Karpas-422 (cell line): ENCODE data around the gene OR52H1. TPM values are rescaled to one million over a fixed set of nuclear protein-coding genes. Genes with fewer than 3 reads are reported as not detected.
"Not testable (repeated sequence)": the region's sequence is repeated elsewhere in the genome, so short reads cannot be mapped to it uniquely, and the experiment has no call there.

Experiments
- DNase-seq: peaks from one replicate; pipeline ENCODE4 v3.0.0-alpha.2; 2015
- H2AFZ ChIP-seq: fragments of 200-600 bp; sonication (generic); 2 replicates; pipeline ENCODE4 v1.6.1; 2014; ENCODE audit warnings: antibody characterized with exemption, low read length, mixed read lengths
- H3K27ac ChIP-seq: fragments of 200-600 bp; sonication (generic); 2 replicates; pipeline ENCODE4 v1.5.1; 2014; ENCODE audit warnings: mild to moderate bottlenecking, low read length, moderate library complexity
- H3K27me3 ChIP-seq: fragments of 200-600 bp; sonication (generic); 2 replicates; pipeline ENCODE4 v1.6.1; 2014; ENCODE audit warnings: low read length, mixed read lengths
- H3K36me3 ChIP-seq: fragments of 200-600 bp; sonication (generic); 2 replicates; pipeline ENCODE4 v1.6.1; 2014; ENCODE audit warnings: low read length, mixed read lengths; ENCODE audit not compliant: insufficient read depth
- H3K4me1 ChIP-seq: fragments of 200-600 bp; sonication (generic); 2 replicates; pipeline ENCODE4 v1.6.1; 2014; ENCODE audit warnings: mild to moderate bottlenecking, low read length, mixed read lengths
- H3K4me2 ChIP-seq: fragments of 200-600 bp; sonication (generic); 2 replicates; pipeline ENCODE4 v1.6.1; 2014; ENCODE audit warnings: low read length, low read depth, mild to moderate bottlenecking; ENCODE audit not compliant: poor library complexity, severe bottlenecking
- H3K4me3 ChIP-seq: fragments of 200-600 bp; sonication (generic); 2 replicates; pipeline ENCODE4 v1.5.1; 2014; ENCODE audit warnings: mild to moderate bottlenecking, antibody characterized with exemption, low read length, mixed read lengths
- H3K79me2 ChIP-seq: fragments of 200-600 bp; sonication (generic); 2 replicates; pipeline ENCODE4 v1.6.1; 2014; ENCODE audit warnings: mild to moderate bottlenecking, low read length, mixed read lengths
- H3K9ac ChIP-seq: fragments of 200-600 bp; sonication (generic); 2 replicates; pipeline ENCODE4 v1.6.0; 2014; ENCODE audit warnings: low read length
- H3K9me2 ChIP-seq: fragments of 200-600 bp; sonication (generic), shearing (Covaris generic); replicated peaks from 2 replicates; pipeline ENCODE4 v1.6.0; 2014; ENCODE audit warnings: mild to moderate bottlenecking, low read length, moderate library complexity; ENCODE audit not compliant: insufficient read depth
- H3K9me3 ChIP-seq: fragments of 300-700, 200-600 bp; sonication (generic); 2 replicates; pipeline ENCODE4 v1.6.1; 2014; ENCODE audit warnings: low read length, mixed read lengths
- H4K20me1 ChIP-seq: fragments of 200-600 bp; sonication (generic); 2 replicates; pipeline ENCODE4 v1.6.1; 2014; ENCODE audit warnings: mild to moderate bottlenecking, antibody characterized with exemption, low read length, low read depth; ENCODE audit not compliant: insufficient read depth
- total RNA-seq: library from RNA; depleted of rRNA; stranded (reverse); fragments of >200 nt; shearing (Covaris generic); gene quantifications from 2 replicates; pipeline ENCODE4 v1.2.3, GENCODE V29; 2014; ENCODE audit warnings: low replicate concordance; rRNA removed

The OR52H1 gene
- total RNA-seq: 1.2 TPM in 1 of 2 replicates, not detected in the other

- no peak within 1 kb of the TSS for H3K4me2 ChIP-seq
- no peak within 1 kb of the TSS for H3K4me3 ChIP-seq
- no peak within 1 kb of the TSS for H3K27ac ChIP-seq
- H3K4me1 ChIP-seq: no peaks in the 10 kb centered on the region
- no peaks in the 10 kb centered on the region for H3K9me2 ChIP-seq
- H4K20me1 ChIP-seq: no peaks in the 10 kb centered on the region
- H3K9ac ChIP-seq: no peak within 1 kb of the TSS
- H3K27me3 ChIP-seq: no peaks in the 10 kb centered on the region
- no peaks in the 10 kb centered on the region for H3K9me3 ChIP-seq
- no peaks in the 10 kb centered on the region for H3K79me2 ChIP-seq
- H3K36me3 ChIP-seq: no peaks in the 10 kb centered on the region
- no peak within 1 kb of the TSS for H2AFZ ChIP-seq
- no peak for DNase-seq
Observed at GRCh38 chr11:5548440-5548839, at the start of gene OR52H1. Gene OR52H1 (minus strand): TSS chr11:5548540. CDS start chr11:5545505, 3,035 bp downstream.

GRCh38 chr11:5597953-5598352, 49.6 kb upstream of the OR52H1 start:
- H3K9me3 ChIP-seq: no peaks in the 10 kb centered on the region
- DNase-seq: no peak
- H3K4me3 ChIP-seq: no peak overlapping the region
- H2AFZ ChIP-seq: no peak overlapping the region
- H3K27me3 ChIP-seq: no peaks in the 10 kb centered on the region
- no peaks in the 10 kb centered on the region for H3K36me3 ChIP-seq
- H3K9ac ChIP-seq: no peak overlapping the region
- H3K79me2 ChIP-seq: no peaks in the 10 kb centered on the region
- H3K27ac ChIP-seq: no peak overlapping the region
- no peaks in the 10 kb centered on the region for H4K20me1 ChIP-seq
- H3K4me1 ChIP-seq: no peaks in the 10 kb centered on the region
- no peak overlapping the region for H3K4me2 ChIP-seq
- no peaks in the 10 kb centered on the region for H3K9me2 ChIP-seq

- H3K36me3 ChIP-seq: no peaks in the 10 kb centered on the region
- no peaks in the 10 kb centered on the region for H3K79me2 ChIP-seq
- H3K9me3 ChIP-seq: no peaks in the 10 kb centered on the region
- H3K4me2 ChIP-seq: no peak within 1 kb of the TSS
- no peak within 1 kb of the TSS for H3K4me3 ChIP-seq
- H3K9ac ChIP-seq: no peak within 1 kb of the TSS
- H4K20me1 ChIP-seq: no peaks in the 10 kb centered on the region
- no peaks in the 10 kb centered on the region for H3K9me2 ChIP-seq
- no peak within 1 kb of the TSS for H3K27ac ChIP-seq
- no peak for DNase-seq
- no peak within 1 kb of the TSS for H2AFZ ChIP-seq
- no peaks in the 10 kb centered on the region for H3K4me1 ChIP-seq
- no peaks in the 10 kb centered on the region for H3K27me3 ChIP-seq
Observed at GRCh38 chr11:5596607-5597201, 48.4 kb upstream of the OR52H1 start, which contains the start of gene TRIM6. Gene TRIM6 (plus strand): TSS chr11:5596637. CDS start chr11:5596898, 261 bp downstream.

DNA sequence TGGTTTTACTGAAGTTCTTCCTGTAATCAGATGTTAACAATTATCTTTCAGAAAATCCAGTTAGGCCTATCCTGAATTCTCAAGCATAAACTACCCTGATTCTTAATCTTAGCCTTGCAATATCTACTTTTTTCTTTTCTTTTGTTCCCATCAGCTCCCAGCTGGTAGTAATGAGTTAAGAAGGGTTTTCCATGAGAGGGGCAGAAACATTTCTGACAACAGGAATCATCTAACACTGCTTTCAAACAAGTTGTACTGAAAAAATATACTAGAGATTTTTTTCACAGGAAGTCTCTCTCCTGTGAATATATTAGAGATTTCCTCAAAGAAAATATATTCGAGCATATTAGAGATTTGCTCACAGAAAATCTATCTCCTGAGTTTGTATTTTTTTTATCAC, 44.8 kb upstream of the OR52H1 start:
- H3K9me3 ChIP-seq: no peaks in the 10 kb centered on the region
- no peaks in the 10 kb centered on the region for H3K36me3 ChIP-seq
- H3K4me2 ChIP-seq: no peak overlapping the region
- H3K27me3 ChIP-seq: no peaks in the 10 kb centered on the region
- H3K9me2 ChIP-seq: no peaks in the 10 kb centered on the region
- H3K9ac ChIP-seq: no peak overlapping the region
- no peaks in the 10 kb centered on the region for H3K4me1 ChIP-seq
- no peaks in the 10 kb centered on the region for H4K20me1 ChIP-seq
- no peak for DNase-seq
- no peak overlapping the region for H3K27ac ChIP-seq
- H3K79me2 ChIP-seq: no peaks in the 10 kb centered on the region
- H2AFZ ChIP-seq: no peak overlapping the region
- no peak overlapping the region for H3K4me3 ChIP-seq

DNA sequence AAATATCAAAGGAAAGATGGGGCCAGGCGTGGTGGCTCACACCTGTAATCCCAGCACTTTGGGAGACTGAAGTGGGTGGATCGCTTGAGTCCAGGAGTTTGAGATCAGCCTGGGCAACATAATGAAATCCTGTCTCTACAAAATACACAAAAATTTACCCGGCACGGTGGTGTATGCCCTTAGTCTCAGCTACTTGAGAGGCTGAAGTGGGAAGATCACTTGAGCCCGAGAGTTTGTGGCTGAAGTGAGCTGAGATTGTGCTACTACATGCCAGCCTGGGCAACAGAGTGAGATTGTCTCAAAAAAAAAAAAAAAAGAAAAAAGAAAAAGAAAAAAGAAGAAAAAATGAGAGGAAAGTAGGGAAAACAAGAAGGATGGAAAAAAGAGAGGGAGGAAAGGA, 44.3 kb upstream of the OR52H1 start:
- H3K4me2 ChIP-seq: no peak overlapping the region
- H3K9me2 ChIP-seq: no peaks in the 10 kb centered on the region
- H3K9me3 ChIP-seq: no peaks in the 10 kb centered on the region
- H2AFZ ChIP-seq: no peak overlapping the region
- DNase-seq: no peak
- H3K27me3 ChIP-seq: no peaks in the 10 kb centered on the region
- no peaks in the 10 kb centered on the region for H3K79me2 ChIP-seq
- no peak overlapping the region for H3K4me3 ChIP-seq
- no peaks in the 10 kb centered on the region for H3K36me3 ChIP-seq
- H3K4me1 ChIP-seq: no peaks in the 10 kb centered on the region
- H3K27ac ChIP-seq: no peak overlapping the region
- H3K9ac ChIP-seq: no peak overlapping the region
- no peaks in the 10 kb centered on the region for H4K20me1 ChIP-seq

- H3K4me2 ChIP-seq: no peak overlapping the region
- no peaks in the 10 kb centered on the region for H3K27me3 ChIP-seq
- no peaks in the 10 kb centered on the region for H4K20me1 ChIP-seq
- H3K36me3 ChIP-seq: no peaks in the 10 kb centered on the region
- H3K9ac ChIP-seq: no peak overlapping the region
- H3K4me3 ChIP-seq: no peak overlapping the region
- no peaks in the 10 kb centered on the region for H3K79me2 ChIP-seq
- H3K27ac ChIP-seq: no peak overlapping the region
- H3K9me3 ChIP-seq: no peaks in the 10 kb centered on the region
- no peaks in the 10 kb centered on the region for H3K9me2 ChIP-seq
- no peak for DNase-seq
- H3K4me1 ChIP-seq: no peaks in the 10 kb centered on the region
- no peak overlapping the region for H2AFZ ChIP-seq
Observed at GRCh38 chr11:5591613-5592012, 43.3 kb upstream of the OR52H1 start.

DNA sequence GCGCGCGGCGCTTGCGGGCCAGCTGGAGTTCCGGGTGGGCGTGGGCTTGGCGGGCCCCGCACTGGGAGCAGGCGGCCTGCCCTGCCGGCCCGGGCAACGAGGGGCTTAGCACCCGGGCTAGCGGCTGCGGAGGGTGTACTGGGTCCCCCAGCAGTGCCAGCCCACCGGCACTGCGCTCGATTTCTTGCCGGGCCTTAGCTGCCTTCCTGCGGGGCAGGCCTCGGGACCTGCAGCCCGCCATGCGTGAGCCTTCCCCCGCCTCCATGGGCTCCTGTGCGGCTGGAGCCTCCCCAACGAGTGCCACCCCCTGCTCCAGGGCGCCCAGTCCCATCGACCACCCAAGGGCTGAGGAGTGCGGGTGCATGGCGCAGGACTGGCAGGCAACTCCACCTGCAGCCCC, 41.6 kb upstream of the OR52H1 start:
- H3K4me3 ChIP-seq, H3K79me2 ChIP-seq, H3K36me3 ChIP-seq, H4K20me1 ChIP-seq, H3K9ac ChIP-seq, H3K4me1 ChIP-seq, H3K27ac ChIP-seq, H3K9me2 ChIP-seq, H3K4me2 ChIP-seq, H3K9me3 ChIP-seq, H2AFZ ChIP-seq, H3K27me3 ChIP-seq, DNase-seq: not testable (repeated sequence)

GRCh38 chr11:5584458-5584857, 36.1 kb upstream of the OR52H1 start:
- H4K20me1 ChIP-seq, H3K9me3 ChIP-seq, H3K79me2 ChIP-seq, H3K4me1 ChIP-seq, H3K4me2 ChIP-seq, H3K9ac ChIP-seq, H3K36me3 ChIP-seq, H3K27me3 ChIP-seq, H3K9me2 ChIP-seq, H2AFZ ChIP-seq, DNase-seq, H3K4me3 ChIP-seq, H3K27ac ChIP-seq: not testable (repeated sequence)
